AG04450 (cell line): Measurements from ENCODE around the gene KMT2D. TPM values are rescaled to one million over a fixed set of nuclear protein-coding genes. Genes with fewer than 3 reads are reported as not detected.
A peak's percentile ranks its signal among the peaks of the same experiment; 100 is the strongest.

ENCODE experiments used
- CTCF ChIA-PET: fragments of 300-600, 350-600 bp; formaldehyde crosslinking; extraction: SDS; loops from one replicate; lab custom pipeline; 2022; ENCODE audit warnings: antibody characterized with exemption, inconsistent platforms; lab: Charles Lee
- POLR2A ChIA-PET: fragments of 350-600 bp; formaldehyde crosslinking; extraction: SDS; loops from one replicate; lab custom pipeline; 2021; ENCODE audit warnings: antibody characterized with exemption, inconsistent platforms; lab: Yijun Ruan, JAX
- DNase-seq: peaks from one replicate; pipeline ENCODE4 v3.0.0-alpha.2; 2011; ENCODE audit warnings: low read depth, low spot score
- H3K27ac ChIP-seq: one replicate; pipeline ENCODE4 v1.5.1; 2012; ENCODE audit warnings: low read depth, low read length, control low read depth
- H3K27me3 ChIP-seq: one replicate; pipeline ENCODE4 v1.6.0; 2012; ENCODE audit warnings: low read length; ENCODE audit not compliant: control insufficient read depth, insufficient read depth
- H3K4me3 ChIP-seq: 2 replicates; pipeline ENCODE4 v1.5.1; 2011; ENCODE audit warnings: mild to moderate bottlenecking, low read depth, low read length, control low read depth
- H3K9me3 ChIP-seq: 2 replicates; pipeline ENCODE4 v1.5.1; 2012; ENCODE audit warnings: low read length; ENCODE audit not compliant: control insufficient read depth, insufficient read depth
- CTCF ChIP-seq: IDR thresholded peaks from 2 replicates; pipeline ENCODE4 v1.5.1; 2011; ENCODE audit warnings: low read depth, low read length, control low read depth, inconsistent platforms
- polyA plus RNA-seq: library from polyadenylated mRNA; depleted of rRNA; stranded (reverse); fragments of >200 nt; gene quantifications from 2 replicates; pipeline ENCODE4 v1.2.3, GENCODE V29; 2011

The KMT2D gene
- polyA plus RNA-seq, 1 experiment: 8.9 TPM

GRCh38 chr12:49055978-49056754, 4.4 kb downstream of the KMT2D start:
- ChIA-PET POLR2A (interaction anchor here (0.6 to 1.7 kb wide), 3 partner anchors 15 to 75 kb away, joined by 3 to 4 read pairs (median 4); partner anchors contain the start of gene TUBA1B), CTCF (interaction anchor here (0.5 to 3.1 kb wide), 4 partner anchors 8 to 97 kb away, joined by 3 to 12 read pairs (median 4); no protein-coding TSS in a partner anchor)
- Histone ChIP-seq H3K27me3 (no peaks in the 10 kb centered on the region), H3K4me3 (peak overlapping the region; percentile 83), H3K27ac (no peak overlapping the region), H3K9me3 (no peaks in the 10 kb centered on the region; the same call in 1 of the 2 replicates)
- peak; percentile 49 for DNase-seq
- no peak for TF ChIP-seq CTCF

- DNase-seq: no peak
- CTCF ChIA-PET: interaction anchor here (1.8 to 3.1 kb wide), 2 partner anchors 9 to 11 kb away, joined by 6 to 12 read pairs; no protein-coding TSS in a partner anchor
- H3K27ac ChIP-seq: no peak overlapping the region
- POLR2A ChIA-PET: interaction anchor here (1.0 to 1.7 kb wide), 2 partner anchors 14 to 76 kb away, joined by 4 read pairs; partner anchors contain the start of gene TUBA1B
- H3K27me3 ChIP-seq: no peaks in the 10 kb centered on the region
- no peaks in the 10 kb centered on the region; the same call in 1 of the 2 replicates for H3K9me3 ChIP-seq
- H3K4me3 ChIP-seq: no peak overlapping the region
- no peak for TF ChIP-seq CTCF
Measured at GRCh38 chr12:49055092-49055491, 5.5 kb downstream of the KMT2D start.

- Histone ChIP-seq H3K4me3 (no peak overlapping the region), H3K27me3 (no peaks in the 10 kb centered on the region), H3K27ac (no peak overlapping the region), H3K9me3 (no peaks in the 10 kb centered on the region; the same call in 1 of the 2 replicates)
- TF ChIP-seq CTCF: no peak
- ChIA-PET CTCF (interaction anchor here (1.8 to 3.1 kb wide), 2 partner anchors 9 to 11 kb away, joined by 6 to 12 read pairs; no protein-coding TSS in a partner anchor), POLR2A (interaction anchor here (1.7 kb wide), 1 partner anchor 13 kb away, joined by 4 read pairs; no protein-coding TSS in a partner anchor)
- no peak for DNase-seq
Measured at GRCh38 chr12:49054524-49054923, 6.1 kb downstream of the KMT2D start.

GRCh38 chr12:49054096-49054495, 6.5 kb downstream of the KMT2D start:
- TF ChIP-seq CTCF: no peak
- Histone ChIP-seq H3K27ac (no peak overlapping the region), H3K9me3 (no peaks in the 10 kb centered on the region; the same call in 1 of the 2 replicates), H3K27me3 (no peaks in the 10 kb centered on the region), H3K4me3 (no peak overlapping the region)
- no peak for DNase-seq
- CTCF ChIA-PET: interaction anchor here (3.1 kb wide), 1 partner anchor 10 kb away, joined by 12 read pairs; no protein-coding TSS in a partner anchor
- POLR2A ChIA-PET: no interaction called here
